Mesothelial cell of epicardium (in vitro differentiated cells): Measurements from ENCODE around the gene GADD45B. TPM values are rescaled to one million over a fixed set of nuclear protein-coding genes. Genes with fewer than 3 reads are reported as not detected.
A peak's percentile ranks its signal among the peaks of the same experiment; 100 is the strongest.
"Not testable (repeated sequence)": the region's sequence is repeated elsewhere in the genome, so short reads cannot be mapped to it uniquely, and the experiment has no call there.

Experiments used
- DNase-seq, 2 experiments: peaks; one replicate each; pipeline ENCODE4 v3.0.0; 2021; ENCODE audit warnings: low spot score in 2 of 2; ENCODE audit not compliant: unreplicated experiment in 2 of 2
- H3K27ac Mint-ChIP-seq: 2 replicates; pipeline ENCODE4 v1.8.0; 2021; ENCODE audit warnings: mixed read lengths
- H3K27me3 Mint-ChIP-seq: 2 replicates; pipeline ENCODE4 v1.8.0; 2021; ENCODE audit warnings: low read depth, mixed read lengths
- H3K36me3 Mint-ChIP-seq: 2 replicates; pipeline ENCODE4 v1.8.0; 2021; ENCODE audit warnings: mixed read lengths
- H3K4me1 Mint-ChIP-seq: 2 replicates; pipeline ENCODE4 v1.8.0; 2021; ENCODE audit warnings: mixed read lengths
- H3K4me3 Mint-ChIP-seq: 2 replicates; pipeline ENCODE4 v1.8.0; 2021; ENCODE audit warnings: mild to moderate bottlenecking, moderate library complexity, mixed read lengths
- H3K9me3 Mint-ChIP-seq: 2 replicates; pipeline ENCODE4 v1.8.0; 2021; ENCODE audit warnings: mixed read lengths
- CTCF ChIP-seq: fragments of 200-600 bp; sonication (generic); IDR thresholded peaks from one replicate; pipeline ENCODE4 v1.5.0; 2021; ENCODE audit warnings: antibody characterized with exemption; ENCODE audit not compliant: unreplicated experiment
- total RNA-seq: library from RNA; stranded (reverse); gene quantifications from 3 replicates; pipeline ENCODE4 v1.2.1, GENCODE V29; 2021

Gene GADD45B
- total RNA-seq, 1 donor from 2014 or later = 80.0 TPM

GRCh38 chr19:2490659-2491058 lies 14.7 kb downstream of the GADD45B start:
- Mint-ChIP-seq H3K9me3 (no peaks in the 10 kb centered on the region), H3K4me3 (peak overlapping the region; percentile 8), H3K36me3 (no peaks in the 10 kb centered on the region), H3K27ac (peak overlapping the region; percentile 97), H3K4me1 (peaks cover 33% of the 10 kb centered on the region), H3K27me3 (no peaks in the 10 kb centered on the region)
- no peak for TF ChIP-seq CTCF
- no peak for DNase-seq

GRCh38 chr19:2491130-2491801 lies 15.3 kb downstream of the GADD45B start:
- no peak for TF ChIP-seq CTCF
- H3K36me3 Mint-ChIP-seq = no peaks in the 10 kb centered on the region
- peak overlapping the region; percentile 33 for H3K4me3 Mint-ChIP-seq
- DNase-seq = no peak
- H3K27ac Mint-ChIP-seq = peak overlapping the region; percentile 97
- H3K4me1 Mint-ChIP-seq = peaks cover 35% of the 10 kb centered on the region
- no peaks in the 10 kb centered on the region for H3K9me3 Mint-ChIP-seq
- H3K27me3 Mint-ChIP-seq = no peaks in the 10 kb centered on the region

GRCh38 chr19:2492870-2493269 lies 16.9 kb downstream of the GADD45B start:
- H3K27me3 Mint-ChIP-seq = no peaks in the 10 kb centered on the region
- H3K9me3 Mint-ChIP-seq = no peaks in the 10 kb centered on the region
- DNase-seq = no peak
- H3K36me3 Mint-ChIP-seq = no peaks in the 10 kb centered on the region
- TF ChIP-seq CTCF = no peak
- H3K4me1 Mint-ChIP-seq = peaks cover 35% of the 10 kb centered on the region
- no peak overlapping the region for H3K4me3 Mint-ChIP-seq
- no peak overlapping the region for H3K27ac Mint-ChIP-seq

- not testable (repeated sequence) for H3K36me3 Mint-ChIP-seq, H3K27me3 Mint-ChIP-seq, H3K9me3 Mint-ChIP-seq, DNase-seq
- peak overlapping the region; percentile 75 for H3K4me3 Mint-ChIP-seq
- H3K4me1 Mint-ChIP-seq = peaks cover 35% of the 10 kb centered on the region
- peak overlapping the region; percentile 96 for H3K27ac Mint-ChIP-seq
These were observed 17.5 kb downstream of the GADD45B start for GRCh38 chr19:2493448-2493847.

- Mint-ChIP-seq H3K27ac (peak overlapping the region; percentile 96), H3K27me3 (no peaks in the 10 kb centered on the region), H3K9me3 (no peaks in the 10 kb centered on the region), H3K36me3 (no peaks in the 10 kb centered on the region), H3K4me3 (peak overlapping the region; percentile 75), H3K4me1 (peaks cover 34% of the 10 kb centered on the region)
- no peak for TF ChIP-seq CTCF
- no peak for DNase-seq
These were observed 18.1 kb downstream of the GADD45B start for GRCh38 chr19:2494084-2494446.

GRCh38 chr19:2494447-2495129 lies 18.7 kb downstream of the GADD45B start:
- H3K27me3 Mint-ChIP-seq = no peaks in the 10 kb centered on the region
- H3K36me3 Mint-ChIP-seq = no peaks in the 10 kb centered on the region
- H3K4me3 Mint-ChIP-seq = peak overlapping the region; percentile 75
- H3K27ac Mint-ChIP-seq = peak overlapping the region; percentile 96
- no peak for TF ChIP-seq CTCF
- H3K9me3 Mint-ChIP-seq = no peaks in the 10 kb centered on the region
- H3K4me1 Mint-ChIP-seq = peaks cover 35% of the 10 kb centered on the region
- peak; percentile 53 to 70 for DNase-seq
